AG04449 (cell line): ENCODE data around the gene ARHGAP10.

Source experiments
- CTCF ChIA-PET: fragments of 350-600 bp; formaldehyde crosslinking; extraction: SDS; loops from one replicate; lab custom pipeline; 2021; ENCODE audit warnings: antibody characterized with exemption; lab: Yijun Ruan, JAX
- POLR2A ChIA-PET: fragments of 400-600, 350-600 bp; formaldehyde crosslinking; extraction: SDS; loops from one replicate; lab custom pipeline; 2020; ENCODE audit warnings: antibody characterized with exemption, inconsistent platforms; lab: Yijun Ruan, JAX
- DNase-seq: peaks from one replicate; pipeline ENCODE4 v3.0.0-alpha.2; 2010; ENCODE audit warnings: low read depth, low spot score
- H3K4me3 ChIP-seq: 2 replicates; pipeline ENCODE4 v1.5.1; 2011; ENCODE audit warnings: low read depth, mild to moderate bottlenecking, control low read depth, low read length
- TF ChIP-seq, protein P1 (sequence below): IDR thresholded peaks from one replicate; pipeline ENCODE4 v1.5.1; 2011; ENCODE audit warnings: mild to moderate bottlenecking, moderate library complexity, low read length, control low read depth, inconsistent platforms; ENCODE audit not compliant: insufficient read depth; ENCODE audit errors: missing control alignments

ARHGAP10 gene

DNA sequence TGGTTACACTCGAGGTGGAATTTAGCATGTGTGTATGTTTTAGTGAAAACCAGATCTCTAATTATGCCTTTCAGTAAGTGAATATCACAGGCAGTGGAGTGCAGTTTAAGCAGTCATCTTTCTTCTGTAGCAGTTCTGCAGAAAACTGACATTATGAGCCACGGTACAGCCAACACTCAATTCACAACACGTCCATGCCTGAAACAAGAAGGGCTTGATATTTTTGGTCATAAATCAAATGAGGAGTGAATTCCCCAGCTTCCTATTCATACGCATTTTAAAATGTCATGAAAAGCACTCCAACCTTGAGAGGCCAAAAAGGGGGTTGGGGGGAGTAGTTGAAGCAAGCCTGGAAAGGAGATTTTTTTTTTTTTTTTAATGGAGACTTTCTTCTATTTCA is 316.7 kb downstream of the ARHGAP10 start:
- no peak for DNase-seq
- no peak overlapping the region for H3K4me3 ChIP-seq
- ChIA-PET CTCF (no interaction called here), POLR2A (interaction anchor here (0.7 kb wide), 1 partner anchor 410 kb away, joined by 3 read pairs; no protein-coding TSS in a partner anchor)
- TF ChIP-seq, protein P1, sequence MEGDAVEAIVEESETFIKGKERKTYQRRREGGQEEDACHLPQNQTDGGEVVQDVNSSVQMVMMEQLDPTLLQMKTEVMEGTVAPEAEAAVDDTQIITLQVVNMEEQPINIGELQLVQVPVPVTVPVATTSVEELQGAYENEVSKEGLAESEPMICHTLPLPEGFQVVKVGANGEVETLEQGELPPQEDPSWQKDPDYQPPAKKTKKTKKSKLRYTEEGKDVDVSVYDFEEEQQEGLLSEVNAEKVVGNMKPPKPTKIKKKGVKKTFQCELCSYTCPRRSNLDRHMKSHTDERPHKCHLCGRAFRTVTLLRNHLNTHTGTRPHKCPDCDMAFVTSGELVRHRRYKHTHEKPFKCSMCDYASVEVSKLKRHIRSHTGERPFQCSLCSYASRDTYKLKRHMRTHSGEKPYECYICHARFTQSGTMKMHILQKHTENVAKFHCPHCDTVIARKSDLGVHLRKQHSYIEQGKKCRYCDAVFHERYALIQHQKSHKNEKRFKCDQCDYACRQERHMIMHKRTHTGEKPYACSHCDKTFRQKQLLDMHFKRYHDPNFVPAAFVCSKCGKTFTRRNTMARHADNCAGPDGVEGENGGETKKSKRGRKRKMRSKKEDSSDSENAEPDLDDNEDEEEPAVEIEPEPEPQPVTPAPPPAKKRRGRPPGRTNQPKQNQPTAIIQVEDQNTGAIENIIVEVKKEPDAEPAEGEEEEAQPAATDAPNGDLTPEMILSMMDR: no peak

DNA sequence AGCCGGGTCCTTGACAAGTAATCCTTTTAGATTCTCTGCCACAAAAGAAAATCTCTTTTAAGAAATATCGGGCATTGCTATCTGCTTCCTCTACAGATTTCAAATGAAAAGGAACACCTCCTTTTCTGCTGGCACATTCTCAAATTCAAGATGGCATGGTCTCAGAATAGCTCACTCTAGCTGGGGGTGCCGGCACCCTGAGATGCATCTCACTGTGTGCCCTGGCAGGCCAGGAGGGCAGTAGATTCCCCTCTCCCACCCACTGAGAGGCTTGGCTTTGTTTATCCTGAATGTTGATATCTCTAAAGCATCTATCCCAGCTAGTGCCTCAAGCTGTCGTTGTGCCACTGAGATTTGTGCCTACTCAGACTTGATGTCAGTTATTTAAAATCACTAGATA is 319.5 kb downstream of the ARHGAP10 start:
- DNase-seq: no peak
- TF ChIP-seq, protein P1: no peak
- ChIA-PET POLR2A (no interaction called here), CTCF (no interaction called here)
- H3K4me3 ChIP-seq: no peak overlapping the region

DNA sequence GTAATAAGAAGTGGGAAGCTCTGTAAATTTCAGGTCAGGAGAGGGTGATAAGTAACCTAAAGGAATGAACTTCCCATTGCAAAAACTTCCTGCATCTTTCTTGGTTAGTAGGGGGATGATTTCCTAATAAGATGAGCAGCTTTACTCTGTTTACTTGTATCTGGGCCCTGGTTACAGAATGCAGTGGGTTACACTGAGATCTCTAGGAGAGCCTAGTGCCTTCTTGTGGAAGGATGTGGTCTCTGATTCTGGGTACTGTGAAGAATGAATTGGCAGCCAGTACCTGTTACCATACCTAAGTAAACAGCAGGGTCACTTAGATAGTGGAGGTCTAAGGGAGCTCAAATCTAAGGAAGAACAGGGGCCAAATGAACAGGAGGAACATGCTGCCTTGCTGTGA is 320.6 kb downstream of the ARHGAP10 start:
- no peak for DNase-seq
- TF ChIP-seq, protein P1: no peak
- ChIA-PET POLR2A (no interaction called here), CTCF (interaction anchor here (1.8 kb wide), 1 partner anchor 10 kb away, joined by 6 read pairs; no protein-coding TSS in a partner anchor)
- no peak overlapping the region for H3K4me3 ChIP-seq

DNA sequence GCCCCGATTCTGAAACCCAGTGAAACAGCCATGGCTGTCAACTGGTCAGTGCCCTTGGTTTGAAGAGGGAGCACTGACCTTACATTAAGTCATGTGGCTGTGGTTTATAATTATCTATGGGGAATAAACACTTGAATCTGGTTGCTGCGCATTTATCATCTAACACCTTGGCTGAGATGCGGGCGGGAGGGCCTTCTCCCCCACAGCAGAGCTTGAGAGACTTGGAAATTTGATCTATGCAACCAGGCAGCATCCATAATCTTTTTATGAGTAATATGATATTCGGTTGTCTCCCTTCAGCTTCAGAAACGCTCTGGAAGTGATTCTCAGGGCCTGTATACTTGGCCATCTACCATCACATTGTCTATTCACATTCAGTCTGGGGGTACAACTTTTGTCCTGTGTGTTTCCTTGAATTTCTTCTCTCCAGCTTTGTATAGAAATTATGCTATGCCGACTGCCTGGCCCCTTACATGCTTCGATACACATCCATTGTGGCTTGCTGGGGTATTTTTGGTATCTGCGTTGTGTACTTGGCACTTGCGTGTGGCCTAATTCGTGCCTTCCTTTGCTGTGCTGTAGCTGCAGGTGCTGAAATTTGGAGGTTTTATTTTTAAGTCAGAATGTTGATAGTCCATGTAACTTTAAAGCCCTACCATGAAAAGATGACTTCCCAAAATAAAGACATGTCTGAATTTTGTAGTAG is 321.6 kb downstream of the ARHGAP10 start:
- ChIA-PET POLR2A (no interaction called here), CTCF (interaction anchor here (0.6 to 1.8 kb wide), 4 partner anchors 9 to 71 kb away, joined by 3 to 6 read pairs (median 4); no protein-coding TSS in a partner anchor)
- TF ChIP-seq, protein P1: no peak
- no peak overlapping the region for H3K4me3 ChIP-seq
- DNase-seq: no peak

DNA sequence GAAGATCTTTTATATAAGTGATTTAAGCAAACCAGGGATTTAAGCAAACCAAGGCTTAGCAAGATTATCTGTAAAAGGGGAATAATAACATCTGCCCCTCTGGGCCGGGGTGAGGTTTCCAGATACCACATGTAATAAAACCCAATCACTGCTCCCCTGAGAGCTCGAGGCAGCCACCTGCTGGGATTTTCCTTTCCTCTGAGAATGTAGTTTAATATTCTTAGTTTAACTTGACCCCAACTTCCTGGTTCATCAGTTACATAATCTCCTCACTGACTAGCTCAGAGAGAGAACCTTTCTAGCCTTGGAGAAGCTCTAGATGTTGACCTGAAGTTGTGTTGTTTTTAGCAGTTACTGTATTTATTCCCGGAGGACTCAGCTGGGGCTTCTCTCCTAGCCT is 322.4 kb downstream of the ARHGAP10 start:
- POLR2A ChIA-PET: no interaction called here
- H3K4me3 ChIP-seq: no peak overlapping the region
- CTCF ChIA-PET: interaction anchor here (0.6 to 1.6 kb wide), 3 partner anchors 10 to 72 kb away, joined by 3 to 6 read pairs (median 3); no protein-coding TSS in a partner anchor
- DNase-seq: no peak
- TF ChIP-seq, protein P1: no peak

DNA sequence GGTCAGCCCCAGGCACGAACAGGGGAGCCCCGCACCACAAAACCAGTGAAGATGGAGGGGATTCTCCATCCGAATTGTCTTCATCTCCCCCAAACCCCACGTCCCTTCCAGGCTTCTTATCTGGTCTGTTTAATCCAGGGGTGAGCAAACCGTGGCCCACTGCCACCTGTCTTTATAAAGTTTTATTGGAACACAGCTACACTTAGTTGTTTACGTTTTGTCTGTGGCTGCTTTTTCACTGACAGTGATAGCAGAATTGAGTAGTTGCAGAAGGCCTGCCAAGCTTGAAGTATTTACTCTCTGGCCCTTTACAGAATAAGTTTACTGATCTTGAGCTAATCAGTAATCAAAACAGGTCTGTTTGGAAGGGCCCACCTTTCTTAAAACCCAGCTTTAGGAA is 324.0 kb downstream of the ARHGAP10 start:
- ChIA-PET CTCF (interaction anchor here (1.4 kb wide), 2 partner anchors 9 to 14 kb away, joined by 3 to 4 read pairs; no protein-coding TSS in a partner anchor), POLR2A (no interaction called here)
- TF ChIP-seq, protein P1: no peak
- no peak for DNase-seq
- H3K4me3 ChIP-seq: no peak overlapping the region
